HuH-7.5 (cell line): Measurements from ENCODE around the gene ATP13A5.

Experiments used
- DNase-seq: peaks from one replicate; pipeline ENCODE4 v3.0.0; 2011; ENCODE audit warnings: low spot score

The ATP13A5 gene

DNA sequence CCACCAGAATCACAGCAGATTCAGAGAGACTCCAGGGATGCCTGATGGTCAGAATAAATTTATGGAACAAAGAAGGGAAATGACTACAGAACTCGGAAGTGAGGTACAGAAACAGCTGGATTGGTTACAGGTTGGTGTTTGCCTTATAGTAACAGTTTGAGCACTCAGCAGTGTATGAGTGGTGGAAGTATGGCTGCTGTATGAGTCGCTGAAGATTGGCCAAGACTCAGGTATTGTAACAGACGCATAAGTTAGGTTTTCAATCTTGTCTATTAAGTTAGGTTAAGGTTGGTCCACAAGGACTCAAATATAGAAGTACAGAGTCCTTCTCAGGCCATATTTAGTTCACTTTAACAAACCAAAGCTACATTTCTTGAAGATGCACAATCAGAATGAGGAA lies 33.1 kb downstream of the ATP13A5 start:
- no peak for DNase-seq

DNA sequence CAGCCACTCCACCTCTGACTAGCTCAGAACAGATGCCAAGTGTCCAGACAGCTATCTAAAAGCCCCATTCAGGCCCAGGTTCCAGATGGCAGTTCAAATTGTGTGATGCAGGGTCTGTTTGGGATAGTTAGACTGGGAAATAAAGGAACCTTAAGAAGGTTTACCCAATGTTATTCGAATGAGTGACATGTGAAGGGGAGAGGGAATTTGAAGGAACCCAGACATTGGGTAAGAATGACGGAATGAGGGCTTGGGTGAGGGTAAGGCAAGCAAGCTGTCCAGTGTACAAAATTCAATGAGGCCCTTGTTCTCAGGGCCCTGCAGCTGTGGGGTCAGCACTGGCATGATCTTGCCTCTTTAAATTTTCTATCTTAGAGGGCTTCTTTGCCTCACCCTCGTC lies 34.1 kb downstream of the ATP13A5 start:
- DNase-seq = no peak

DNA sequence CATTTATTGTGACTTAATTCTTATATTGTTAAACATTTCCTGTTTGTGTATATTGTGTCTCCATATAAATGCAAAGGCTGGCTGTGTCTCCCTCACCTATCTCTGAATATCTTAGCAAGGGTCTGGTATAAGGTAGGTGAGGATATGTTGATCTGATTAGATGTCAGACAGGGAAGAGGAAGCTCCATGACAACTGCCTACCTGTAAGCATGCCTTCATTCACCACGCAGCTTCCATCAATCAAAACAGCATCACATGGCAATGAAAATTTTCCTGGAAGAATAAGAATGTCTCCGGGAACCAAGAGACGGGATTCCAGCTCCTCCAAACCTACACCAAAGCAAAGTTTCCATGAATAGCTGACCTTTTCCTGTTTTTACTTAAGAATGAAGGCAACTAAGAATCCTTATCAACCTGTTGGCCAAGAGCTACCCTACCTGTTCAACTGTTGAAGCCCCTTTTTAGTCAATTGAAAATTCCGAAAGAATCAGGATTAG lies 34.8 kb downstream of the ATP13A5 start:
- no peak for DNase-seq

DNA sequence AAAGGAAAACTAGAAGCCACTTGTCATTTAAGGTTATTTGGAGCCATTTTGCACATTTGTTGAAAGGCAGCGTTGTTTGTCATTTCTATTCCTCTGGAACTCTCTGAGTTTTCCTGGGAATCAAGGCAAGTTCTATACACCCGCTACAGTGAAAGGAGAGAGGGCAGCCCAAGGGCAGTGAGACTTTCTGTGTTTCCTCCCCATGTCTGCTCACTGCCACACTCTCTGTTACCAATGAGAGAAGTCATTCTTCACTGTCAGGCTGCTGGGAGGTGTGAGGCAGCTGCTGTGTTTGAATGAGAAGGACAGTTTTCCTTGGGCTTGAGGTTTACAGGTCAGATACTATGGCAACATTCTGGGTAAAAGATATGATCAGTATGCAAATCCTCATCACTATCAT lies 36.0 kb downstream of the ATP13A5 start:
- no peak for DNase-seq

DNA sequence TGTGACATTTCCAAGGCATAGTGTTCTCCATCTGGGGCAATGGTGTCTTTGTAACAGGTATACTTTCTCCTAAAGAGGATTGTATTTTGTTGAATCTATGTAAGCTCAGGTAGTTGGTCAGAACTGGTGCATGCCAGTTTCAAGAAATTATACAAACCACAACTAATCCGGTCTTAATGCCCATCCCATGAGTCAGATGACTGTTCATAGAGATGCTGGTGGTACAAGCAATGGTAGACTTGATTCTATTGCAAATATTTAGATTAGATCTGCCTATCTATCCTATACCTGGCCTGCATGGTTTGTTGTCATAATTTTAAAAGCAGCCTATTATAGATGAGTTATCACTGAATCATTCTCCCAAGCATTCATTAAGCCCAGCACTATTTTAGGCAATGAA lies 43.5 kb downstream of the ATP13A5 start:
- no peak for DNase-seq

DNA sequence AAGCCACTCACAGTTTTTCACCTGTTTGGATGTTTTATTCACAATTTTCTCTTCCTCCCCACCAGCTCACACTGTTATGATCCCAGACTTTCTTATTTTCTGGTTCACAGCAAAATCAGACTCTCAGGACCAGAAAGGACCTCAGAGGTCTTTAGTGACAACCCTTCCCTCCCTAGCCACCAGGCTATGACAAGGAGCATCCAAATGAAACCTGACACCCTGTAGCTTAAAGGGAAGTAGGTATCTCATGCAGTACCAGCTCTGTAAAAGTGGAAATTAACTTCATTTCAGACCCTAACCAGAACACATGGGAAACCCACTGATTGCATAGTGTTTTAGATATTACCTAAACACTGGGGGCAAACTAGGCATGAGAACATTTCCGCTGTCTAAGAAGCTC lies 45.3 kb downstream of the ATP13A5 start:
- DNase-seq = no peak

DNA sequence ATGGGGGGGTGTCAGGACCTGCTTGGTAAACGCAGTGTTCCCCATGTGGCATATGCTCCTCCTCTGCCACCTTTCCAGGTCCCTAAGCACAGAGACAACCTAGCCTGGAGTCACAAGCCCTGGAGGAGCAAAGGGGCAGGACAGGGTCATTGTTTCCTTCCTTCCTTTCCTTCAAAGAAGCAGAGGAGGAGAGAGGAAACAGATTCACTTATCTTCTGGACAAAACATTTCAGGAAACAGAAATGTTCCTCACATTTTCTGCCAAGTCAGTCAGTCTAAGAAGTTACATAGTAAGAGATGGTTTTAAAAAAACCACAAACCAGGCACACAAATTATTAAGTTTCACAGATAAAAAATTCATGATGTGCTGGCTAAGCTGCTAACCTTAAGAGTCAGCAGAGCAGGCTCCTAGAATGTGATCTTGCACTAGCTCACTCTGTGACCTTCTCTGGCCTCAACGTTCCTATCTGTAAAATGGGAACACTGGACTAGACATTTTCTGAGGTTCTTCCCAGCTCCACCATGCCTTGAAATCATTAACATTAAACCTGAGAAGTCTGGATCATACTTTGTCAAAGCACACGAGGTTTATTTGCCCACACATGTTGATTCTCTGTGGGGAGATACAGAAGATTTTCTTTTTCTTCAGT lies 47.9 kb downstream of the ATP13A5 start:
- no peak for DNase-seq

DNA sequence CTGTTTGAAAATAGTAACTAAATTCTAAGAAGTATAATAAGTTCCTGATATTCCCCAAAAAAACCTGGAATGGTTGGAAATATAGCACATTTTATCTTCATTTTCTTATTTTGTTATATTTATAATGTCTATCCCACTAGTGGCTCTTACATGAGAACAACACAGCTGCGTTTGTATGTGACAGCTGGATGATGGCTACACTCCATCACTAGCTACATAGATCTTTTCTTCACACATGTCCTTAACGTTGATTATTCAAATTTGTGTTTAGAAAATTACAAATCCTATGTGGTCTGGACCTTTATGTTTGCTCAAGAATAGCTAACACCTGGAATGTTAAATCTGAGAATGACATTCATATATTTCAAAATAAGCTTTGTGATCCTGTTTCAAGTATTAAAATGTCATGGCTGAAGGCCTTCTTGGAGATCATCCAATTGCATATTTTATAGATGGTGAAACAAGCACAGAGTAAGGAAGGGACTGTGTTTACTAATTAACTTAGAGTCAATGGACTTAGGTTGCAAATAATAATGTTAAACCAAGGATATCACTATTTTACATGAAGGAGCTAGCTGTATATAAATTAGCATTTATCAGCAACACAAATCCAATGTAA lies 60.8 kb downstream of the ATP13A5 start:
- DNase-seq = no peak

DNA sequence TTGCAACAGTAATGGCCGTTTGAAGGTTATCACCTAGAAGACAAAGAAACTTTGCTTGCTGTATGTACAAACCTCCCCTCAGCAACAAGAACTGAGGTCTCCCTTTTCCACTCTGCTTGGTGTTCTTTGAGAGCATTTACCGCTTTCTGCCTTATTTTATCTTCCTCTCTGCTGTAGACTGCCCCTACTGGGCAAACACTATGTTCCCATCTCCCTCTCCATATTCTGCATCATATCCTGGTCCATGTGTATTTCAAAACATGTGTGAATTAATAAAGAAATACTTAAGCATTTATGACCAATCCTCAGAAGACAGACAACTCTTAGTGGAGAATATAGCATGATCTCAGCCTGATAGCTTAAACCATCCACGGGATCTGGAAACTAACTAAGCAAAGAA lies 64.4 kb downstream of the ATP13A5 start:
- no peak for DNase-seq

DNA sequence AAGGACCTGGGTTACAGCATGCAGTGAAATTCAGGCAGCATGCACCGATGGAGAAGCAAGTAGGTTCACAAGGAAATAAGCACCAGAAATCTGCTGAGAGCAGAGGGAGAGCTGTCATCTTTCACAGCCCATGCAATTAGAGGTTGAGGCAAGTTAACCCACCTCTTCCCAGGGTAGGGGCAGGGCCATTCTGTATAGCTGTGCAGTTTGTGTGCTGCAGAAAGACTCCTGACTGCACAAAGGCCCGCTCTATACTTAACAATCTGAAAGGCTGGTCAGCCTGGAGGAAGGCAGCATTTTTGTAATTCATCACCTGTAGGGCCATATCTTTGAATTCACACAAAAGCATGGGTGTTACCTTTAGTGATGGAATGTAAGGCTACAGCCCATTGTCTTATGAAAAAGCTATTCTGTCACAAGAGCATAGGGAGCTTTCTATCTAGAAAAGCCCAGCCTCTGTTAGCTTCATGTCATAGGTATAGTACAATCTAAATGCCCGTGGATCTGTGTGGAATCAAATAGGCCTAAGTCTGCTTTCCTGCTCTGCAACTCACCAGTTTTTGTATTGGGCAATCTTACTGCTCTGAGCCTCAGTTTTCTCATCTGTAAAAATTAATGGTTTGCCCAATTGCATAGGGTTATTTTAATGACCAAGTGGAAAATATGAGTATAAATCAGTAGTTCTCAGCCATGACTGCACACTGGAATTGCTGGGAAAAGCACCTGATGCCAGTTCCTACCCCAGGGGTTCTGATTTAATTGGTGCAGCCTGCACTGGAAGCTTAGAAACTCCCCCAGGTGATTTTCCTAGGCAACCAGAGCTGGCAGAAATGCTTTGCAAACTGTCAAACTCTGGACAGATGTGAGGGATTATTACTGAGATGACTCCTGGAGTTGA lies 65.2 kb downstream of the ATP13A5 start:
- DNase-seq = no peak

DNA sequence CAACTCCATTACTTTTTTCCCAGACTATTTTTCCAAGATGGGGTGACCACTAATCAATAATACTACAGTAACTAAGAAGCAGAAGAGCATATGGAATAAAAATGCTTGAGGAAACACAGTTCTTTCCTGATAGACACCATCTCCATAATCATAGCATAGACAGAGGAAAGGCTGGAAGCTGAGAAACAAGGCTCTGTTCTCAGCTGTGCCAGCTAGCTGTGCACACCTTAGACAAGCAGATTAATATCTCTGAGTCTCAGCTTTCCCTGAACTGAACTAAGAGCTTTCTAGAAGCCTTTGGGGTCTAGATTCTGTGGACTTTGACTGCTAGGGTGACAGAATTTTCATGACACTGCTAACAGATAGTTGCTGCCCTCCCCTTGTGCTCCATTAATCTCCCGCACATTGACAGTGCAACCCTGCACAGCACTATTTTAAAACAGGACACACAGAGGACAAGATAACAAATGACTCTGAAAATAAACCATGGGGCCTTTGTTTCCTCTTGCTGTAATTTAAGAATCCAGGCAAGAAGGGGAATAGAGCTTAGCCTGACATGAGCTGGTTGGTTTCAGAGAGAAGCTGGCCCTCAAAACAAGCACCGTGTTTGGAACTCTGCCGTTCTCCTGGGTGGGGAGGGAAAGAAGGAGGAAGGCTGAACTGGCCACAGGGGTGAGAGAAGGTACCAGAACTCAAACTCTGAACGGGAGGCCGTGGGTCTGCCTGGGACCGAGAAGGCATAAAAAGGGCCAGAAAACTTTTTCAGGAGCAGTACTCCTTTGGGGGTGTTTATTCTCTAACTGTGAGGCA lies 67.4 kb downstream of the ATP13A5 start:
- no peak for DNase-seq

DNA sequence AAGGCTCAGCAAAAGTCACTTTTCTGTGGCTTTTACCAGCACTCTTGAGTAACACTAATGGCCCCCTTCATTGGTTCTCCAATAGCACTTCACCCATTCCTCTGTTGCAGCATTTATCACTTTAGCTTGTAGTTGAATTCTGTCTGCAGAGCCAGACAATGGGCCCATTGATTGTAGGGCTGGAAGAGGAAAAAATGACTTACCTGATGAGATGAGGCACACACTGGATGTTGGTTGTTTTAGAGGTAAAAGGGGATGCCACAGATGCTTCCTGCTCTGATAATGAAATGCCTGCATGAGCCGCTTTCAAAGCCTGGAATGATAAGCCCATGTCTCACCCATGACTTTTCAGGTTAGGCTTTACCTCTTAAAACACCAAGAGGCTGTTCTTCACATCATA lies 73.2 kb downstream of the ATP13A5 start:
- DNase-seq = no peak

DNA sequence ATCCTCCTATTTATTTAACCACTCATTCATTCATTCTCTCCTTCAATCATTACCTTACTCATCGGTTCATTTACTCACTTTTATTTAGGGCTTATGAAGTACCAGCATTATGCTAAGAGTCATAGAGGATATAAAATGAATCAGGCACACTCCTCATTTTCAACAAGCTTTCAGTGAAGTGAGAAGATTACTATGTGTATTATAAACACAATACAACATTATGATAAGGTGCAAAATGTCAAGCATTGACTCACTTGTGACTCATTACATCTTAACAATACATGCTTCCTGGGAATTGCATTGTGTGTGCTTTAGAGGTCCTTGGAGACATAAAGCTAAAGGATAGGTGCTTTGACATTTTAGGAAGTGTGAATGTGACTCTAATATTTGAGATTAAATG lies 77.1 kb downstream of the ATP13A5 start:
- DNase-seq = no peak

DNA sequence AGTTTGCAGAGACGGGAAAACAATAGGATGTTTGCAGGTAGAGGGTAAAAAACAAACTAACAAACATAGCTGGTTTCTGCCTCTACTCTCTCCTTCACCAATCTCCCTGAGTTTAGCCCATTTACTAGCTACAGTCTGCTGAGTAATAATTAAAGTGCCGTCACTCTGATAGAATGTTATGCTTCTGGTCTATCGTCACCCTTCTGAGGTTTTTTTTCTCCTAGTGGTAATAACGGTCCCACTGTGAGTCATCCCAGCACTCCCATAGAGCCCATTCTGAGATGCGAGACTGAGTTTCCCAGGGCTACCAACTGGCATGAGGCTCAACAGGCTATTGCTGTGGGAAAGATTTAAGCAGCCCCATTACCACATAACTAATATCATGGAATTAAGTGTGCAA lies 81.1 kb downstream of the ATP13A5 start:
- DNase-seq = no peak

DNA sequence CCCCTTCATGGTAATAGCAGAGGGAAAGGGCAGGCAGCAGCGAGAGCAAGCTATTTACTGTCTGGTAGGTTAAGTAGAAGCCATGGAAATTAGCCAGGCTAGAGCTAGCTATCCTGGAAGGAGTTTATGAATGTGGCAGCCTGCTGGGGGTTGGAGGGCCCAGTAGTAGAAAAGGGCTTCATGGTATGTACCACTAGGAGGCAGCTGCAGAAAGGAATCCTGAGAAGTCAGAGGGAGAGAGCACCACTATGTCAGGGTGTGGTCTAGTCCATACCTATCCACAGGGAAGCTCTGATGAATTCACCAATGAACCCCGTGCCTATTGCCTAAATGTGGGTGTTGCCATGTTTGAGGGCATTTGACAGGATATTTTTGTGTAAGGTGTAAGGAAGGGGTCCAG lies 82.6 kb downstream of the ATP13A5 start:
- DNase-seq = no peak

DNA sequence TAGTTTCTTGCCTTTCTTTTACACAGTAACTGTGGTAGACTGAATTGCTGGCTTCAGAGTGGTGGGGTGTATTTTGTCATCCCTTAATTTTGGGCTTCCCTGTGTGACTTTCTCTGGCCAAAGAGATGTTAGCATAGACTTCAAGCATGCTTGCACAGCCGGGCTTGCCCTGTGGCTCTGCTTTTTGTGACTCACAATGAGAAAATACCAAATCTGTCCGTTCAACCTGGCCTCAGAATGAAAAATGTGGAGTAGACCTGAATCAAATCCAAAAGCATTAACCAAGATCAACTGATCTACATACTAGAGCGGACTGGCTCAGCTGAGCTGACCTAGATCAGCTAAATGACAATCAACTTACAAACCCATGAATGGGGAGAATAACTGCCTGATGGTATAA lies 86.2 kb downstream of the ATP13A5 start:
- DNase-seq = no peak

DNA sequence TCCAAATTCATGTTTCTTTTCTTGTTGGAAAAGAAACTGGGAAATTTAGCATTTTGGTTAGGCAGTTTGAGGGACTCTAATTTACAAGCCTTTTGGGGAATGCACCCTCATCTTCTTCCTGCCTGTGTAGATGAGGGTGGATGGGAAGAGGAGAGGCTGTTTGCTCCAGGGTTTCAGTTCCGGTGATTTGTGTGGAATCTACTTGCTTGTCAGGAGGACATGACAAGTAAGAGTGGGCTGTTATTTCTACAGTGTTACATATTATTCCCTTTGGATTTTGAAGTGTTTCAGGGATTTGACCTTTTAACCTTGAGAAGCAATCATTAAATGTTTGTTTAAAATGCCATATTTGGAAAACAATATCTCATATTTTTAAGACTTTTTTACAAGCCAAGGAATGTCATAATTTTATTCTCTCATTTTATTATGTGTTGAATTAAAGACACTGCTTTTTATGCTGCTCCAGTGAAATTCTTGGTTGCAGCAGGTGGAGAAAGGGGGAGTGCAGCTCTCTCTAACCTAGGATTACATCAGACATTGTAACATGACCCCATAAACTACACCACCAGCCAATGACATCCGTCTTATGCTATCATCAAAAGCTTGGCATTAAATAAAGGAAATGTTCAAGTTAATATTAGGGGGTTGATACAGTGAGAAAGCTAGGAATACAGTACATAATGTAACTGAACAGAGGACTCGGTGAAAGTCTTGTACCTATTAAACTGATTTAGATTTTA lies 107.3 kb downstream of the ATP13A5 start:
- no peak for DNase-seq

DNA sequence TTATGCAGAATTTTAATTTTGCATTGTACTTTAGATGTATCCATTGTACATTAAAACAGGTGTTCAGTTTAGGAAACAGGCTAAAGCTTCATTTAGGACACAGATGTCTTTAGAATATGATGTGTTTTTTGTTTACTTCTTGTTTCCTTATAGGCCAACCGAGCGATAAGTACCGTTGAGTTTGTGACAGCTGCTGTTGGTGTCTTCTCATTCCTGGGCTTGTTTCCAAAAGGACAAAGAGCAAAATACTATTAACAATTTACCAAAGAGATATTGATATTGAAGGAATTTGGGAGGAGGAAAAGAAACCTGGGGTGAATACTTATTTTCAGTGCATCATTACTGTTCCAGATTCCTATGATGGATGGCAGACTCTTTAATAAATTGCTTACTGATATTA lies 108.1 kb downstream of the ATP13A5 start:
- DNase-seq = no peak

DNA sequence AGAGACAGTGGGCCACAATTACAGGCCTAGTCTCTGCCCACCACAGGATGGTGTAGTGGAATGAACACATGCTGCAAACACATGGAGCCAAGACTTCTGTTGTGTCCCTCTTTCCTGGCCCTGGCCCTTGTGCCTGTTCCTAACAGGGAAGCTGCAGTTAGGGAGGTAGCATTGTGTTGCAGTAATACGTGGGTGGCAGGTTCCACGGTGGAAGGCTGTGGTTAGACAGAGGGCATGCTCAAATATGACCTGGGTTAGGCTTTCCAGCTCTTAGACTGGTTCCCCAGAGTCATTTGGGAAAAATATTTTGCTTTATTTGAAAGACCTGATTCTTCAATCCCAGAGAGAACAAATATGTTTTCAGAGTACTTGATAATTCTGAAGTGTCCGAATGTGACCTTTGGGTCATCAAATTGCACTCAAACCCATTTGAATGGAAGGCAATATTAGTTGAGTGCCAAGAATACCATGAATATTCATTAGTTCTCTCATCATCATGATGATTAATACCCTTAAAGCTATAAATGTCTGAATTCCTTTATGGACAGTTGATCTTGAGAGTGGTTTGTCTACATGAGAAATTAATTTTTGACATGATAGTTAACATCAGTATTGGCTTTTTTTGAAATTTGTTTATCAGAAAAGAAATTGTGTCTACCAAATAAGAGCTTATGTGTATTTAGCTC lies 109.1 kb downstream of the ATP13A5 start:
- no peak for DNase-seq

DNA sequence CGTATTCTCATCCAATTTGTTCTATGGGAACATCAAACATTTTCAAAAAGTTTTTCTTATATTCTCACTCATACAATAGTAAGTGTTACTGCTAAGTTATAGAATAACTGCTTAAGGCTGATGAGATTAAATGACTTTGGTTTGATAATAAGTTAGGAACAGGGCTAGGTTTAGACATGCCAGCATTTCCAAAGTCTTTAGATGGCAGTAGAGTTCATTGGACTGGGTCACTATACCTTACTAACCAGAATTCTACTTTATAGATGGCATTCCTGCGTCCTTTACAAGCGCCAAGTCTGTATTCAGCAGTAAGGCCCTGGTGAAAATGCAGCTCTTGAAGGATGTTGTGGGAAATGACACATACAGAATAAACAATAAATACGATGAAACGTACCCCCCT lies 115.8 kb downstream of the ATP13A5 start:
- no peak for DNase-seq

DNA sequence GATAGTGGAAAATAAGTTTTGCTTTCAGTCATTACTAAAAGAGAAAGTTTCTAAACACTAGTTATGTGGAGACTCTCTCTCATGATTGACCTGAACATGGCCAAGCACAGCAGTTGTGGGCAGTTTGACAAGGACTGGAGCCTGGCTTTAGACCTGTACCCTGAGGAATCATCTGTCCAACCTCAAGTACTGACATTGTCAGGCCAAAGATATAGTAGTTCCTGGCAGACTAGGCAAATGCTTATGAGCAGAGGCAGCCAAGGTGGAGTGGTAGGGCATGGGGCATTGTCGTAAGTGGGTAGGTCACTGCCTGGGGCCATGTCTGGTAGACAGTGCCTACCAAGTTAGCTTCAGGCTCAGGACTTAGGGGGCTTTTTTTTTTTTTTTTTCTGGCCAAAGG lies 116.6 kb downstream of the ATP13A5 start:
- no peak for DNase-seq
